H1 (cell line): ENCODE measurements around the gene PKD2. TPM values are rescaled to one million over a fixed set of nuclear protein-coding genes. Genes with fewer than 3 reads are reported as not detected.
"Not testable (repeated sequence)": the region's sequence is repeated elsewhere in the genome, so short reads cannot be mapped to it uniquely, and the experiment has no call there.

Experiments used
- CTCF ChIA-PET: fragments of 300-600 bp; sonication (Branson Sonifier 250); formaldehyde crosslinking; loops from one replicate; lab custom pipeline; 2021; ENCODE audit not compliant: partially characterized antibody; lab: Charles Lee
- POLR2A ChIA-PET: fragments of 300-600 bp; sonication (Branson Sonifier 250); formaldehyde crosslinking; loops from one replicate; lab custom pipeline; 2021; ENCODE audit warnings: inconsistent platforms; ENCODE audit not compliant: partially characterized antibody; lab: Charles Lee
- DNase-seq, 2 experiments: peaks; one replicate each; pipeline versions ENCODE4 v3.0.0 to v3.0.0-alpha.2; 2010 to 2022; ENCODE audit warnings: low spot score in 2 of 2, low read depth in 1 of 2, mixed read lengths in 1 of 2
- FAIRE-seq: peaks from 2 replicates; lab custom pipeline; 2011; peaks lifted over from hg19 to GRCh38; lab: Jason Lieb, UNC
- H2AFZ ChIP-seq: 2 replicates; pipeline ENCODE4 v1.8.1; 2012; ENCODE audit warnings: low read length, inconsistent platforms
- H2AK5ac ChIP-seq: 2 replicates; pipeline ENCODE4 v1.6.1; 2013; ENCODE audit warnings: low read depth, low read length
- H2BK120ac ChIP-seq: replicated peaks from 2 replicates; pipeline ENCODE3; 2013; ENCODE audit warnings: low read depth, low read length, inconsistent platforms
- H2BK12ac ChIP-seq: 2 replicates; pipeline ENCODE4 v1.6.1; 2013; ENCODE audit warnings: low read depth, low read length
- H2BK15ac ChIP-seq: 2 replicates; pipeline ENCODE4 v1.6.1; 2013; ENCODE audit warnings: low read length
- H2BK20ac ChIP-seq: 2 replicates; pipeline ENCODE4 v1.6.1; 2013; ENCODE audit warnings: low read length
- H2BK5ac ChIP-seq: 2 replicates; pipeline ENCODE4 v1.6.1; 2013; ENCODE audit warnings: low read depth, low read length
- H3K14ac ChIP-seq: 2 replicates; pipeline ENCODE4 v1.6.1; 2013; ENCODE audit warnings: inconsistent platforms; ENCODE audit not compliant: insufficient read length
- H3K18ac ChIP-seq: 2 replicates; pipeline ENCODE4 v1.6.1; 2013; ENCODE audit warnings: low read length; ENCODE audit errors: extremely low read depth
- H3K23ac ChIP-seq: 2 replicates; pipeline ENCODE4 v1.6.1; 2013; ENCODE audit warnings: inconsistent platforms; ENCODE audit not compliant: insufficient read length
- H3K23me2 ChIP-seq: 2 replicates; pipeline ENCODE4 v1.6.1; 2013; ENCODE audit warnings: low read depth, low read length
- H3K27ac ChIP-seq: 2 replicates; pipeline ENCODE4 v1.6.1; 2011; ENCODE audit warnings: low read depth, low read length, inconsistent platforms
- H3K27me3 ChIP-seq, 4 experiments: replicated peaks in 1 of 4; 1 replicate in 1 of 4; 2 replicates in 3 of 4; pipeline versions ENCODE4 v1.6.1 to v1.8.1; 2011 to 2013; ENCODE audit warnings: low read length in 3 of 4, mild to moderate bottlenecking in 3 of 4, inconsistent platforms in 2 of 4, mixed read lengths in 2 of 4, moderate library complexity in 1 of 4; ENCODE audit not compliant: control insufficient read depth in 3 of 4, insufficient read depth in 3 of 4; ENCODE audit errors: extremely low read depth in 1 of 4
- H3K36me3 ChIP-seq, 4 experiments: 2 replicates each; pipeline versions ENCODE4 v1.6.1 to v1.8.1; 2011 to 2013; ENCODE audit warnings: mild to moderate bottlenecking in 4 of 4, low read length in 3 of 4, moderate library complexity in 2 of 4, control low read depth in 1 of 4, inconsistent platforms in 1 of 4; ENCODE audit not compliant: insufficient read depth in 4 of 4, control insufficient read depth in 2 of 4
- H3K4ac ChIP-seq: replicated peaks from 2 replicates; pipeline ENCODE3; 2013; ENCODE audit warnings: low read length, low read depth, mixed read lengths, inconsistent platforms; ENCODE audit not compliant: insufficient read length
- H3K4me1 ChIP-seq, 4 experiments: replicated peaks in 1 of 4; 1 replicate in 1 of 4; 2 replicates in 3 of 4; pipeline versions ENCODE4 v1.6.1 to v1.8.1; 2011 to 2013; ENCODE audit warnings: low read length in 3 of 4, inconsistent platforms in 2 of 4, mixed read lengths in 1 of 4; ENCODE audit not compliant: insufficient read depth in 4 of 4, control insufficient read depth in 3 of 4
- H3K4me2 ChIP-seq, 2 experiments: 2 replicates each; pipeline versions ENCODE4 v1.6.1 to v1.8.1; 2011 to 2013; ENCODE audit warnings: low read depth in 2 of 2, low read length in 2 of 2, control low read depth in 1 of 2, inconsistent platforms in 1 of 2, mild to moderate bottlenecking in 1 of 2; ENCODE audit not compliant: insufficient read depth in 1 of 2
- H3K4me3 ChIP-seq, 4 experiments: fragments of 200-600, 300-600 bp in 1 of 4; sonication (generic), shearing (Covaris generic), sonication (Bioruptor Twin) in 1 of 4; 2 replicates each; pipeline versions ENCODE4 v1.5.1 to v1.8.1; 2011 to 2016; ENCODE audit warnings: low read length in 4 of 4, low read depth in 3 of 4, control low read depth in 2 of 4, inconsistent platforms in 2 of 4, mild to moderate bottlenecking in 2 of 4, mixed read lengths in 1 of 4, moderate library complexity in 1 of 4; ENCODE audit not compliant: insufficient read depth in 2 of 4; ENCODE audit errors: extremely low read depth in 1 of 4
- H3K56ac ChIP-seq: replicated peaks from 2 replicates; pipeline ENCODE3; 2013; ENCODE audit warnings: low read depth, mild to moderate bottlenecking, mixed read lengths, low read length, inconsistent platforms; ENCODE audit not compliant: insufficient read length
- H3K79me1 ChIP-seq: 2 replicates; pipeline ENCODE4 v1.6.1; 2013; ENCODE audit warnings: low read depth, low read length, control low read depth
- H3K79me2 ChIP-seq, 2 experiments: 2 replicates each; pipeline versions ENCODE4 v1.6.1 to v1.8.1; 2012 to 2013; ENCODE audit warnings: low read length in 2 of 2, mild to moderate bottlenecking in 2 of 2, inconsistent platforms in 1 of 2; ENCODE audit not compliant: insufficient read depth in 2 of 2, control insufficient read depth in 1 of 2
- H3K9ac ChIP-seq, 4 experiments: replicated peaks in 1 of 4; 1 replicate in 1 of 4; 2 replicates in 3 of 4; pipeline versions ENCODE4 v1.6.1 to v1.8.1; 2011 to 2013; ENCODE audit warnings: low read depth in 3 of 4, low read length in 3 of 4, control low read depth in 2 of 4, mild to moderate bottlenecking in 2 of 4, moderate library complexity in 2 of 4, inconsistent platforms in 1 of 4; ENCODE audit errors: extremely low read depth in 1 of 4
- H3K9me3 ChIP-seq, 2 experiments: 2 replicates each; pipeline versions ENCODE4 v1.6.1 to v1.8.1; 2012 to 2013; ENCODE audit warnings: mild to moderate bottlenecking in 2 of 2, moderate library complexity in 2 of 2, control low read depth in 1 of 2, inconsistent platforms in 1 of 2, low read depth in 1 of 2, low read length in 1 of 2, mixed read lengths in 1 of 2; ENCODE audit not compliant: insufficient read depth in 2 of 2
- H4K20me1 ChIP-seq, 2 experiments: replicated peaks in 1 of 2; 2 replicates each; pipeline versions ENCODE3 to v1.8.1; 2011 to 2013; ENCODE audit warnings: inconsistent platforms in 2 of 2, low read length in 2 of 2, mild to moderate bottlenecking in 1 of 2; ENCODE audit not compliant: insufficient read depth in 2 of 2, control insufficient read depth in 1 of 2
- H4K5ac ChIP-seq: 2 replicates; pipeline ENCODE4 v1.6.1; 2013; ENCODE audit warnings: low read length, low read depth, mixed read lengths, inconsistent platforms; ENCODE audit not compliant: insufficient read length
- H4K8ac ChIP-seq: 2 replicates; pipeline ENCODE4 v1.8.0; 2013; ENCODE audit warnings: mild to moderate bottlenecking, moderate library complexity, low read length, inconsistent platforms; ENCODE audit not compliant: insufficient read depth; ENCODE audit errors: extremely low read depth
- H4K91ac ChIP-seq: replicated peaks from 2 replicates; pipeline ENCODE3; 2013; ENCODE audit warnings: low read length, mixed read lengths, inconsistent platforms; ENCODE audit not compliant: insufficient read length
- WGBS, 2 experiments: shearing (Covaris generic) in 1 of 2; methylation state at CpG; one replicate each; pipeline versions ENCODE4 v1.1.6 to v1.1.7; 2013 to 2015; ENCODE audit warnings: low lambda C conversion rate in 2 of 2, mixed read lengths in 2 of 2, inconsistent platforms in 1 of 2, low coverage in 1 of 2, missing lambda C conversion rate in 1 of 2; ENCODE audit not compliant: insufficient replicate concordance in 2 of 2, insufficient coverage in 1 of 2, insufficient read length in 1 of 2; ENCODE audit errors: extremely low coverage in 1 of 2, missing lambda C conversion rate in 1 of 2; 5-methylcytosine and 5-hydroxymethylcytosine counted together
- polyA plus RNA-seq, 7 experiments: library from polyadenylated mRNA; depleted of rRNA in 3 of 7; stranded (reverse) in 5 of 7; unstranded in 2 of 7; fragments of >200 nt in 5 of 7; fragments of 200-250 nt in 2 of 7; gene quantifications; 1 replicate in 5 of 7; 2 replicates in 1 of 7; 4 replicates in 1 of 7; pipeline versions ENCODE4 v1.2.1 to v1.2.3, GENCODE V29; 2011 to 2013; ENCODE audit warnings: missing spikeins in 2 of 7, mixed read lengths in 2 of 7
- total RNA-seq: library from RNA; stranded (reverse); fragmentation: NEBNext Ultra II Directional; extraction: Animal tissue kit (Norgen Biotek cat#: 25700); gene quantifications from 2 replicates; pipeline ENCODE4 v1.2.1, GENCODE V29; 2021

The PKD2 gene
- total and polyA plus RNA-seq, 2 of the 8 experiments (the other 6 are each of a cell fraction or from before 2014, with no cell fraction given), result 16.0 to 32.0 TPM

GRCh38 chr4:88108108-88108465 is 100.7 kb downstream of the PKD2 start:
- POLR2A ChIA-PET, H3K4ac ChIP-seq, H2BK15ac ChIP-seq, H2BK20ac ChIP-seq, H3K79me1 ChIP-seq, H3K56ac ChIP-seq, DNase-seq, H2BK12ac ChIP-seq, H2AFZ ChIP-seq, H4K91ac ChIP-seq, H3K23me2 ChIP-seq, H3K27ac ChIP-seq, H3K4me2 ChIP-seq, H3K4me1 ChIP-seq, H4K8ac ChIP-seq, H3K18ac ChIP-seq, H3K14ac ChIP-seq, H4K5ac ChIP-seq, H3K23ac ChIP-seq, H3K9ac ChIP-seq, H2BK5ac ChIP-seq, H3K36me3 ChIP-seq, H3K9me3 ChIP-seq, FAIRE-seq, H3K79me2 ChIP-seq, H2BK120ac ChIP-seq, H3K4me3 ChIP-seq, H3K27me3 ChIP-seq, H2AK5ac ChIP-seq, H4K20me1 ChIP-seq: not testable (repeated sequence)
- CTCF ChIA-PET, result interaction anchor here (0.7 kb wide), 1 partner anchor 111 kb away, joined by 4 read pairs; no protein-coding TSS in a partner anchor
- 92% methylated on average over 7 of the region's 7 CpGs; no CpG with 5 or more reads in 1 of the 2 experiments for WGBS, 2 experiments
